Breast epithelium (tissue), 4 donors: Measurements from ENCODE around the gene KLHL40. TPM values are rescaled to one million over a fixed set of nuclear protein-coding genes. Genes with fewer than 3 reads are reported as not detected.
A peak's percentile ranks its signal among the peaks of the same experiment; 100 is the strongest.

Experiments used
- DNase-seq, 2 donors: peaks; one replicate each; pipeline ENCODE4 v3.0.0-alpha.2; 2019; ENCODE audit warnings: low spot score in 2 of 2
- H3K27ac ChIP-seq, 2 donors: fragments of 200-600 bp; sonication (generic) in 1 of 2; one replicate each; pipeline ENCODE4 v1.5.1; 2016 to 2019; ENCODE audit warnings: mild to moderate bottlenecking in 1 of 2
- H3K27me3 ChIP-seq, 2 donors: fragments of 200-600 bp; sonication (generic) in 1 of 2; one replicate each; pipeline versions ENCODE4 v1.5.1 to v1.6.0; 2017 to 2019; ENCODE audit warnings: control low read depth in 1 of 2, mild to moderate bottlenecking in 1 of 2
- H3K36me3 ChIP-seq: fragments of 200-600 bp; one replicate; pipeline ENCODE4 v1.5.1; 2019
- H3K4me1 ChIP-seq, 2 donors: fragments of 200-600 bp; sonication (generic); one replicate each; pipeline ENCODE4 v1.5.1; 2016 to 2019; ENCODE audit warnings: control low read depth in 1 of 2
- H3K4me3 ChIP-seq, 3 donors: fragments of 200-600 bp; sonication (generic); 1 replicate in 2 of 3; 2 replicates in 1 of 3; pipeline ENCODE4 v1.5.1; 2016 to 2019; ENCODE audit warnings: mild to moderate bottlenecking in 3 of 3, moderate library complexity in 2 of 3
- H3K9me3 ChIP-seq, 2 donors: fragments of 200-600 bp; sonication (generic) in 1 of 2; one replicate each; pipeline ENCODE4 v1.5.1; 2016 to 2019; ENCODE audit warnings: control low read depth in 1 of 2
- CTCF ChIP-seq, 3 donors: fragments of 450-650 bp; IDR thresholded peaks; one replicate each; pipeline ENCODE4 v1.5.1; 2016 to 2017; ENCODE audit warnings: antibody characterized with exemption in 3 of 3, mild to moderate bottlenecking in 3 of 3, moderate library complexity in 3 of 3
- POLR2A ChIP-seq: fragments of 450-650 bp; IDR thresholded peaks from one replicate; pipeline ENCODE4 v1.6.1; 2016; ENCODE audit warnings: antibody characterized with exemption, mild to moderate bottlenecking, moderate library complexity
- POLR2AphosphoS5 ChIP-seq, 3 donors: sonication (generic); formaldehyde crosslinking; IDR thresholded peaks; one replicate each; pipeline ENCODE4 v1.6.1; 2017; ENCODE audit warnings: antibody characterized with exemption in 3 of 3
- intact Hi-C: fragments of 100-400 bp; cut with DNase I; formaldehyde crosslinking; loops from one replicate; pipeline ENCODE4 v1.15.1; 2023; ENCODE audit warnings: low total_unique reads
- total RNA-seq, 3 donors: library from RNA; depleted of rRNA; stranded (reverse); fragments of >200 nt; gene quantifications; one replicate each; pipeline ENCODE4 v1.1.0, GENCODE V29; 2016

The KLHL40 gene
- total RNA-seq, 3 donors from 2014 or later: not detected

GRCh38 chr3:42729404-42730145, 44.2 kb downstream of the KLHL40 start:
- no peaks in the 10 kb centered on the region for H3K4me1 ChIP-seq
- no peaks in the 10 kb centered on the region for H3K9me3 ChIP-seq
- H3K27ac ChIP-seq: peak overlapping the region in 1 of 2 donors; percentile 20
- intact Hi-C loops: no loop called here
- peak in 1 of 2 donors; percentile 15 for DNase-seq
- no peak overlapping the region for H3K4me3 ChIP-seq
- no peaks in the 10 kb centered on the region for H3K36me3 ChIP-seq
- no peak for TF ChIP-seq POLR2A
- TF ChIP-seq CTCF (IDR thresholded peaks at IDR 0.05): no peak
- TF ChIP-seq POLR2AphosphoS5 (IDR thresholded peaks at IDR 0.05): no peak
- no peaks in the 10 kb centered on the region for H3K27me3 ChIP-seq

- no peak overlapping the region for H3K4me3 ChIP-seq
- no peaks in the 10 kb centered on the region for H3K4me1 ChIP-seq
These were observed 45.0 kb downstream of the KLHL40 start for GRCh38 chr3:42730294-42730693.

GRCh38 chr3:42730706-42731420, 45.5 kb downstream of the KLHL40 start:
- no peaks in the 10 kb centered on the region for H3K36me3 ChIP-seq
- H3K9me3 ChIP-seq: no peaks in the 10 kb centered on the region
- TF ChIP-seq POLR2AphosphoS5 (IDR thresholded peaks at IDR 0.05): no peak
- no peak for TF ChIP-seq POLR2A
- TF ChIP-seq CTCF (IDR thresholded peaks at IDR 0.05): no peak
- no peaks in the 10 kb centered on the region for H3K4me1 ChIP-seq
- H3K4me3 ChIP-seq: no peak overlapping the region
- DNase-seq: peak in 1 of 2 donors; percentile 10
- intact Hi-C loops: no loop called here
- H3K27me3 ChIP-seq: no peaks in the 10 kb centered on the region
- peak overlapping the region in 1 of 2 donors; percentile 20 for H3K27ac ChIP-seq

More at GRCh38 chr3:42730294-42730693, 45.0 kb downstream of the KLHL40 start:
- H3K9me3 ChIP-seq: no peaks in the 10 kb centered on the region
- TF ChIP-seq POLR2AphosphoS5 (IDR thresholded peaks at IDR 0.05) (no peak), POLR2A (no peak), CTCF (IDR thresholded peaks at IDR 0.05) (no peak)
- DNase-seq: peak in 1 of 2 donors; percentile 15
- no peaks in the 10 kb centered on the region for H3K36me3 ChIP-seq
- no peaks in the 10 kb centered on the region for H3K27me3 ChIP-seq
- intact Hi-C loops: no loop called here
- H3K27ac ChIP-seq: peak overlapping the region in 1 of 2 donors; percentile 20

- Histone ChIP-seq H3K36me3 (no peaks in the 10 kb centered on the region), H3K27ac (peak overlapping the region in 1 of 2 donors; percentile 66), H3K27me3 (no peaks in the 10 kb centered on the region), H3K4me3 (no peak overlapping the region), H3K4me1 (no peaks in the 10 kb centered on the region), H3K9me3 (no peaks in the 10 kb centered on the region)
- peak in 1 of 2 donors; percentile 2 for DNase-seq
- intact Hi-C loops: no loop called here
- TF ChIP-seq POLR2AphosphoS5 (IDR thresholded peaks at IDR 0.05) (no peak), POLR2A (no peak), CTCF (IDR thresholded peaks at IDR 0.05) (no peak)
These were observed 46.3 kb downstream of the KLHL40 start for GRCh38 chr3:42731476-42732195.
